HG02588 (cell line): ENCODE measurements around the gene PAPOLB.
"Not testable (repeated sequence)": the region's sequence is repeated elsewhere in the genome, so short reads cannot be mapped to it uniquely, and the experiment has no call there.

Source experiments
- ATAC-seq: cut with Tn5 transposase; IDR thresholded peaks from one replicate; pipeline ENCODE4 v1.9.1; 2021; ENCODE audit warnings: mild to moderate bottlenecking, moderate library complexity; ENCODE audit not compliant: unreplicated experiment

The PAPOLB gene

GRCh38 chr7:4861673-4862072 lies at the start of gene PAPOLB:
Gene PAPOLB (minus strand): TSS chr7:4862030. CDS start chr7:4861810, 220 bp downstream.
- no peak for ATAC-seq

DNA sequence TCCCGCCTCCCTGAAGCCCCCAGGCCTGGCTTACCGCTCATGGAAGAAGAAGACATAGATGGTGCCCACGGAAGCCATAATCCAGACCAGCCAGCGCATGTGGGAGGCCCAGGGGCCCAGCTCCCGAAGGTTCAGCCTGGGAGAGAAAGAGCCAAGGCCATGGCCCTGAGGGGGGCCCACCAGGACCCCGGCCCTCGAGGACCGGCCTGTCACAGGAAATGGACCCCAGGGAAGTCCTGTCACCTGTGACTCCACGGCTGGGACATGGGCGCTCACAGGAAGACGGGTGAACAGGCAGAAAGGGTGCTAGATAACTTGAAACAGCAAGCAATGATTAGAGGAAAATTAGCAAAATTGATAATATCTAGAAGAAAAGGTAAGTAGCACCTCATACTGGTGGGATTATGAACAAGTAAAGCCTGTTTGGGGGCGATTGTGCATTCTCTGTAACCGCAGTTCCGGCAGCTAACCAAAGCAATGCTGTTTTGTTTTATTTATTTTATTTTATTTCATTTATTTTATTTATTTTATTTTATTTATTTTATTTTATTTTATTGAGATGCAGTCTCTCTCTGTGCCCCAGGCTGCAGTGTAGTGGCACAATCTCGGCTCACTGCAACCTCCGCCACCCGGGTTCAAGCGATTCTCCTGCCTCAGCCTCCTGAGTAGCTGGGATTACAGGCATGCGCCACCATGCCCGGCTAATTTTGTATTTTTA lies 49.4 kb upstream of the PAPOLB start:
- no peak for ATAC-seq

DNA sequence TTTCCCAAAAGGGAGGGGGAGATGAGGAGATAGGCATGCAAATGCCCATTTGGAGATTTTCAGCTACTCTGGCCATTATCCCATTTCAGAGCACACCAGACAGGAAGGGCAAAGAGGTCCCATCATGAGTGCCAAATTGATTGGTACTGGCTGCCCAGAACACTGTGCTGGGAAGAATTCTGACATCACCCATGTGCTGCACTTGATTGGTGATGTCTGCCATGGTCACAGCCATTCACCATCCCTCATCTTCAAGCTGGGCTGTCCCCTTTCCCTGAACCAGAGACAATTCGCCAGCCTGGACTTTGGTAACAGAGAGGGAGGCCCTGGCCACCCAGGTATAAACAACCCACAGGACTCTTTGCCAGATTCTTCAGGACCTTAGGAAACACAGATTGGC lies 44.9 kb upstream of the PAPOLB start:
- no peak for ATAC-seq

- no peak for ATAC-seq
Observed at GRCh38 chr7:4905171-4905570, 43.3 kb upstream of the PAPOLB start.

DNA sequence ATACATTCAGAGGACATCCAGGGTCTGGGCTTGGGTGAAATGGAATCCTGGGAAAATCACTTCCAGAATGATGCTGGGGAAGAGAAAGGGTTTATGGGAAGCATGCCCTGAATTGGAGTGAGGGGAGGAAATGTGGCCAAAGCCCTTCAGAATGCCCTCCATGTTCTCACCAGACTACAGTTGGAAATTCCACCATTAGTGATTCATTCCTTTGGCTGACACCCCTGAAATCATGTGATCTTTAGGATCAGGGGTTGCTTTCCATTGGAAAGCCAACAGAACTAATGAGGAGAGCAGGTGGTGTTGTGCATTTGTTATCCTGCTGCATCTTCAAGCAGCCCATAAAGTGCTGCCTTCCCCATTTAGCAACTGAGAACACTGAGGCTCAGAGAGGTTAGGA lies 42.5 kb upstream of the PAPOLB start:
- ATAC-seq: no peak

GRCh38 chr7:4895766-4896165 lies 33.9 kb upstream of the PAPOLB start:
- no peak for ATAC-seq

DNA sequence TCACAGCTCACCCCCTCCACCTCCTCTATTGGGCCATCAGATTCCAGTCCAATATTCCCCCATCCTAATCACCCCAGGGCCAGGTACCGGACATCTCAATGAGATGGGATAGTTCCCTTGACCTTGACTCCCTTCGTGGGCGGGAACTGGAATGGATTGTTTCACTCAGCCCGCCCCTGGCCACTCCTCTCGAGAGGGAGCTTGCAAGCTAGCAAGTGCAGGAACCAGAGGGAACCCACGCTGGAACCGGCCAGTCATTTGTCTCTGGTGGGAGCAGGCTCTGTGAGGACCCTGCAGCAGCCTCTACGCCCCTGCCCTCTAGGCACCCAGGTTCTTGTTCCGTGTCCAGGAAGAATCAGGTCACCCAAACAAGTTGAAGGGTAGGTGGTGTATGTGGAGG lies 32.7 kb upstream of the PAPOLB start:
- ATAC-seq: no peak

DNA sequence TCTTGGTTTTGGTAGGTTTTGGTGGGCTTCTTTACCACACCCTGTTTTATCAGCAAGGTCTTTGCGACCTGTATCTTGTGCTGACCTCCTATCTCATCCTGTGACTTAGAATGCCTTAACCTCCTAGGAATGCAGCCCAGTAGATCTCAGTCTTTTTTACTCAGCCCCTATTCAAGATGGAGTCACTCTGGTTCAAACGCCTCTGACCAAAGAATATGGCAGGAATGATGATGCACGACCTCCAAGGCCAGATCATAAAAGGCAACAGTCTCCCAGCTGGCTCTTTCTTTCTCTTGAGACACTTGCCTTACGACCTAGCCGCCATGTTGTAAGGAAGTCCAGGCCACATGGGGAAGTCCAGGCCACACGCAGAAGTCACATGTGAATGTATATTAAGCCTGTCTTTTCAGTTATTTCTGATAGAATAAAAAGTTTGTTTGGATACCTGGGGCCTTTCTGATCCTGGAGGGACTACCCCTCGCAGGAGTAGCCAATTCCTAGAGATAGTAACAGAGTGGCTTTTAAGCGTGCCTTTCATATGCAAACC lies 32.2 kb upstream of the PAPOLB start:
- ATAC-seq: no peak

DNA sequence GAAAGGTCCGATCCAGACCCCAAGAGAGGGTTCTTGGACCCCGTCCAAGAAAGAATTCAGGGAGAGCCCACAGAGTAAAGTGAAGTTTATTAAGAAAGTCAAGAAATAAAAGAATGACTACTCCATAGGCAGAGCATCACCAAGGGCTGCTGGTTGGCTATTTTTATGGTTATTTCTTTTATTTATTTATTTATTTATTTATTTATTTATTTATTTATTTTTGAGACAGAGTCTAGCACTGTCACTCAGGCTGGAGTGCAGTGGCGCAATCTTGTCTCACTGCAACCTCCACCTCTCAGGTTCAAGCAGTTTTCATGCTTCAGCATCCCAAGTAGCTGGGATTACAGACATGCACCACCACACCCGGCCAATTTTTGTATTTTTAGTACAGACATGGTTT lies 31.4 kb upstream of the PAPOLB start:
- not testable (repeated sequence) for ATAC-seq

DNA sequence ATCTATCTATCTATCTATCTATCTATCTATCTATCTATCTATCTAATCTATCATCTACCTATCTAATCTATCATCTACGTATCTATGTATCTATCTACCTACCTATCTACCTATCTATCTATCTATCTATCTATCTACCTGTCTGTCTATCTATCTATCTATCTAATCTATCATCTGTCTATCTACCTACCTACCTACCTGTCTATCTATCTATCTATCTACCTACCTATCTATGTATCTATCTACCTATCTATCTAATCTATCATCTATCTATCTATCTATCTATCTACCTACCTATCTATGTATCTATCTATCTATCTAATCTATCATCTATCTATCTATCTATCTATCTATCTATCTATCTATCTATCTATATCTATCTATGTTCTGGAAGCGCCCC lies 29.7 kb upstream of the PAPOLB start:
- not testable (repeated sequence) for ATAC-seq

DNA sequence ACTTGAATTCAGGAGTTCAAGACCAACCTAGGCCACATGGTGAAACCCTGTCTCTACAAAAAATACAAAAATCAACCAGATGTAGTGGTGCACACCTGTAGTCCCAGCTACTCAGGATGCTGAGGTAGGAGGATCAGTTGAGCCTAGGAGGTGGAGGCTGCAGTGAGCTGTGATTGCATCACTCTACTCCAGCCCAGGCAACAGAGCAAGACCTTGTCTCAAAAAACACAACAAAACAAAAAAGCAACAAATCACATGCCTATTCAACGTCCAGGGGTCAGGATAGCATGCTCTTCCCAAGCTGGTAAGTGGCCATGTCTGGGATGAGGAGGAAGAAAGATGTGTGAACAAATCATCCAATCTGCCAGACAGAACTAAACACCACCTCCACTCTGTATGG lies 27.9 kb upstream of the PAPOLB start:
- ATAC-seq: no peak

DNA sequence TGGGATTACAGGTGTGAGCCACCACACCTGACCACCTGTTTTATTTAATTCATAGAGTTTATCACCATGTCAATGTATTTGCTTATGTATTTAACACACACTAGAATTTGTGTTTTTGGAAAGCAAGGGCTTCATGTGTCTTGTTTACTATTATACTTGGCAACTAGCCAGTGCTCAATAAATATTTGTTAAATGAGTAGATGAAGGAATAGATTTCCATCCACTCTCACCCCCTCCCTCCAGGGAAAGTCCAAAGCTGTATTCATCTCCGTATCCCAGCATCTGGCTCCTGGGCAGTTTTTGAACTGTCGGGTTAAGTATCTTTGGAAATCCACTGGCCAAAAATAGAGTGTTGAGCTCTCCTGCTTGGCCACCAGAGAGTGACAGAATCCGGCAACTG lies 26.3 kb upstream of the PAPOLB start:
- no peak for ATAC-seq

DNA sequence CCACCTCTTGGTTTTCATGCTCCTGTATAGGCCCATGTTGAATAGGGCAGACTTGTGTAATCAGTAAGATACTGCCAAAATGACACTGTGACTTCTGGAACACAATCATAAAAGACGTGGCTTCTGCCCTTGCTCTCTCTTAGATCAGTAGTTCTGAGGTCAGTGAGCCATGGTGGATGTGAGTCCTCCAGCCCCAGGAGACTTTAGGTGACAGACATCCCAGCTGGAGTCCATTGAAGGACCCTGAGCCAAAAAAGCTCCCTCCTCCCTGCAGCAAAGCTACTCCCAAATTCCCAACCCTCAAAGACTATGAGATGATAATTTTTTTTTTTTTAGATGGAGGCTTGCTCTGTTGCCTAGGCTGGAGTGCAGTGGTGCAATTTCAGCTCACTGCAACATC lies 24.8 kb upstream of the PAPOLB start:
- no peak for ATAC-seq

DNA sequence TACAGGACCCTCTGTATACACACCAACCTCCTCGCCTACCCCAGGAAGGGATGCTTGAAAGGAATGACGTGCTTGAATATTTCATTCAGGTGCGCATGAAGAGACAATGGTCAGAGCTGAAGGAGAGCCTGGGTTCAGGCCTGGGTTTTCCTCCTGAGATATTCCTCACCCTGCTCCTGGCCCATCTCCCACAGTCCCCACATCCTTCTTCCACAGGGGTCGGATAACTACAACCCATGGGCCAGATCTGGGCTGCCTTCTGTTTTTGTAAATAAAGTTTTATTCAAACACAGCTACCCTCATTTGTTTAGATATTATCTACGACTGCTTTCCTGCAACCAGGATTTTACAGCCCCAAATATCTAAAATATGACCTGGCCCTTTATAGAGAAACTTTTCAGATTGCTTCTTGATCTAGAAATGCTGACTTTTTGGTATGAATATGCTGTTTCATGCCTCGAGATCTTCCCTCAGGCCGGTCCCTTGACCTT lies 23.5 kb upstream of the PAPOLB start:
- ATAC-seq: no peak

- ATAC-seq: no peak
Observed at GRCh38 chr7:4884164-4884563, 22.3 kb upstream of the PAPOLB start.

DNA sequence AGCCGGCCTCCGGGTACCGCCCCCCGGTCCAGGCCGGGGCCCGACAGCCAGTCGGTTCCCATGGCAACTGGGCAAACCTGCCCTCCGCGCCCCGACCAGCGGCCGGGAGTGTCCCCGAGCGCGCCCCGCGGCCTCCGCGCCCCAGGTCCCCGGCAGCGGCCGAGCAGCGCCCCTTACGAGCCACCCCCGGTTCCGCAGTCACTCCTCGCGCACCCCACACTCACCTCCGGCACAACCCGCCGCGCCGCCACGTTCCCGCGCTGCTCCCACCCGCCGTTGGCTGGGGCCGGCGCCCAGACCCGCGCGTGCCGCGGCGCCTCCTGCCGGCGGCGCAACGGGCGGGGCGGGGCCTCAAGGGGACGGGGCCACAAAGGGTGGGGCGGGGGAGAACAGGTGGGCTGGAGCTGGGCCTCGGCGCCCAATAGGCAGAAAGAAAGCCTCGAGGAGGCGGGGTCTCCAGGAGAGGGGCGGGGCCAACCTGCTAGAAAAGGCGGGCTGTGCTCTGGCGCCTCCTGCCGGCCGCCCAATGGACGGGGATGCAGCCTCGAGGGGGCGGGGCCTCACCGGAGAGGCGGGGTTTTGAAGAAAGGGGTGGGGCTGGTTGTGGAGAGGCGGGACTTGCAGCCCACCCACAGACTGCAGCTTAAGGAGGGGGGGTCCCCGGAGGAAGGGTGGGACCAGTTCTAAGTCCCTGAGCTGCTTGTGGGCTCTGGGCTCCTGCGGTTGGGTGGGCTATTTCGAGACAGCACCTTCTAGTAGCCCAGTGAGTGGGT lies 21.7 kb upstream of the PAPOLB start, which contains the start of gene RADIL:
TSS of gene RADIL (minus strand) at position 345 of the 773 bp plus-strand sequence. CDS start 5,577 bp downstream, outside the sequence.
- peak; percentile 66 for ATAC-seq

- no peak for ATAC-seq
Observed at GRCh38 chr7:4883033-4883371, 21.2 kb upstream of the PAPOLB start.

DNA sequence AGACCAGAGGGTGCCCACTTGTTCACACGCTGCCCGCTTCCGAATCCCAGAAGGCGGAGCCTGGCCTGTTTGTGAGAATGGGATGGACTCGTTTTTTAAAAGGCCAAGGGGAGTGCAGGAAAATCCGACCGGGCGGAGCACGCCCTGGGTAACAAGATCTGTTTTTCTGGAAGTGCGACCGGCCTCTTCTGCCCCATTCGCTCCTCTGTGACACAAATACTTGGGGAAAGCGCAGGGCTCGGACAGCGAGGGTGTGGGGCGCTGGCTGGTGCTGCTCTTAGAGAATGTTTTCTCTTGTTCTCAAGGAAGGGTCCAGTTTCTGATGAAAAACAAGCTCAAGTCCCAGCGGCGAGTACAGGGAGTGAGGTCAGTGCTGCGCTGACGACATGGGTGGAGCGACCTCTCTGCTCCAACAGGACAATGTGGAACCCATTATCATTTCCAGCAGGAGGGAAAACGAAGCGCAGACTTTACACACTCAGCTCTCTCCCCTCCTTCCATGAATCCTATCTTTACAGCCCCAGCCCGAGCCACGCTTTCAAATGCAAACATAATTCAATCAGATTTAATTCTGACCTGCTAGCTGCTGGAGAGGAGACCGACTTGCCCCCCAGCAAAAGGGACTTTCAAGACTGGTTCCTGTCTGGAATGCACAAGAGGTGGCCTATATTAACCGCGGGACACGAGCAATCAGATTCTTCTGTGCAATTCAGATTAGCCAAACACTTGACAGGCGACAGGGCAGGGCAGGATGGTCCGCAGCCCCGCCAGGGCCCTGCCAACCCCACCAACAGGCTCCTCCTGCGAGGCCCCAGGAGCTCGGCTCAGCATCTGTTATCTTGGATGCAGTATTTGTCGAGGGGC lies 20.6 kb upstream of the PAPOLB start:
- no peak for ATAC-seq

DNA sequence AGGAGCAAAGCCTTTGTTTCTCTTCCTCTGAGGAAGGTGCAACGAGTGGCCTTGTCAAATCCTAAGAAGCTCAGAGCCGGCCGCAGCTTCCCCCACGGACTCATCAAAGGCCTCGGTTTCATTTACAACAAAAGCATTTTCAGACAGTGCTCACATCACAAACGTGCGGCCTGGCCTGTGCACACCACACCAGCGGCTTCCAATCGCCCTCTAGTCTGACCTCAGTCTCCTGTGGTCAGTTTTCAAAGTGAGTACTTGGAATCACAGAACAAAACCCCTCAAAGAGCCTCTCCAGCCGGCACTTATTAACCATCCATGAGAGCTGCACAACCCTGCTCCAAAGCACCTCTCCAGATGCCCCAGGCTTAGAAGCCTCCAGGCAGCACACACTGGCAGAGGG lies 18.4 kb upstream of the PAPOLB start:
- ATAC-seq: no peak

DNA sequence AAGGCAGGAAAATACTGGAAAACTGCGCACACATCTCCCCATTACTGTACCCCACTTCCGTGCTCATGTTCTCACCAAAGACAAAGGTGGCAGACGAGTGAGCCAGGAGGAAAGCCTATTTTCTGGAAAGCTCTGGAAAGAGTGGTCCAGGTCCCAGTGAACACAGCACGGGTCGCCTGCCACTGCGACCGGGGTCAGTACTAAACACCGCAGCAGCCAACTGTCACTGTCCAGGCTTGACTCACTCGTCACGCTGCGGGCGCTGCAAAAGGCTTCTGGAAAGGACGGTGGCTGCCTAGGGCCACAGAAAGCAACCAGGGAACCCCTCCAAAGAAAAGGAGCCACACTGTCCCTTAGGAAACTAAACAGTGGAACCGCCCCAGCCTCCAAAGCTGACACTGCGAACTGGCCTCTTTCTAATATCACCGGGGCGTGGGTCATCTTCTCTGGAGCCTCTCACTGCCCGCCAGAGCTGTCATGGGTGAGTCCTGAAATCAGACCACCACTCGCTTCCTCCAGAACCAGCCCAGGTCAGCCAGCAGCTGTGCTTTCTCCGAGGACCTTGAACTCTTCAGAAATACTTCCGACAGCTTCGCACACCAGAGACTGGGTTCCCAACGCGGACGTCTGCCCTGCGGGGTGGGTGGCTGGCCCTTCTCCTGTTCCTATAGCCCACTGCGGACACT lies 17.7 kb upstream of the PAPOLB start:
- no peak for ATAC-seq
